Heart left ventricle (tissue), 16 donors: ENCODE data around the gene ARHGAP24. TPM values are rescaled to one million over a fixed set of nuclear protein-coding genes. Genes with fewer than 3 reads are reported as not detected.
"Not testable (repeated sequence)": the region's sequence is repeated elsewhere in the genome, so short reads cannot be mapped to it uniquely, and the experiment has no call there.

Source experiments
- ATAC-seq, 4 donors: fragments of 200-7000 bp; cut with Tn5 transposase; one replicate each; pipeline ENCODE4 v1.9.1; 2020 to 2022; ENCODE audit warnings: moderate library complexity in 4 of 4, mild to moderate bottlenecking in 3 of 4, moderate number of reproducible peaks in 1 of 4
- DNase-seq, 5 donors: peaks; one replicate each; pipeline ENCODE4 v3.0.0-alpha.2; 2020
- H3K27ac ChIP-seq, 12 donors: fragments of 200-600 bp; sonication (generic) in 4 of 12; one replicate each; pipeline versions ENCODE4 v1.5.0 to v1.8.0; 2016 to 2022; ENCODE audit warnings: mild to moderate bottlenecking in 2 of 12
- H3K27me3 ChIP-seq, 9 donors: fragments of 200-600 bp; sonication (generic) in 2 of 9; one replicate each; pipeline versions ENCODE4 v1.5.1 to v1.8.0; 2016 to 2022; ENCODE audit warnings: mild to moderate bottlenecking in 3 of 9
- H3K36me3 ChIP-seq, 9 donors: fragments of 200-600 bp; sonication (generic) in 2 of 9; one replicate each; pipeline versions ENCODE4 v1.5.0 to v1.8.0; 2018 to 2022; ENCODE audit warnings: mild to moderate bottlenecking in 2 of 9
- H3K4me1 ChIP-seq, 12 donors: fragments of 200-600 bp; sonication (generic) in 4 of 12; one replicate each; pipeline versions ENCODE4 v1.5.0 to v1.8.0; 2016 to 2022; ENCODE audit warnings: mild to moderate bottlenecking in 3 of 12
- H3K4me3 ChIP-seq, 12 donors: fragments of 200-600 bp; sonication (generic) in 4 of 12; one replicate each; pipeline versions ENCODE4 v1.5.0 to v1.8.0; 2017 to 2022; ENCODE audit warnings: mild to moderate bottlenecking in 9 of 12, moderate library complexity in 4 of 12
- H3K9me3 ChIP-seq, 12 donors: fragments of 200-600 bp; sonication (generic) in 4 of 12; one replicate each; pipeline versions ENCODE4 v1.5.0 to v1.8.0; 2016 to 2022; ENCODE audit warnings: mild to moderate bottlenecking in 1 of 12
- POLR2A ChIP-seq, 2 donors: fragments of 450-650 bp; IDR thresholded peaks; one replicate each; pipeline ENCODE4 v1.6.1; 2017; ENCODE audit warnings: antibody characterized with exemption in 2 of 2, mild to moderate bottlenecking in 2 of 2, moderate library complexity in 2 of 2
- WGBS, 4 donors: extraction: QIAGEN DNeasy Blood & Tissue Kit in 2 of 4; methylation state at CpG; one replicate each; pipeline versions ENCODE4 v1.1.5 to v1.1.7; 2013 to 2018; 5-methylcytosine and 5-hydroxymethylcytosine counted together
- intact Hi-C, 10 donors: fragments of 100-400 bp; cut with DNase I; formaldehyde crosslinking; loops; one replicate each; pipeline versions ENCODE4 v1.11.1 to v1.14.2; 2022
- polyA plus RNA-seq, 2 donors: library from polyadenylated mRNA; stranded (reverse); fragments of 200-250 nt; gene quantifications; one replicate each; pipeline ENCODE4 v1.2.3, GENCODE V29; 2013
- total RNA-seq, 9 donors: library from RNA; depleted of rRNA in 2 of 9; stranded (reverse); fragments of >200 nt in 2 of 9; fragmentation: NEBNext Ultra II Directional in 3 of 9; extraction: Animal tissue kit (Norgen Biotek cat#: 25700) in 3 of 9; gene quantifications; one replicate each; pipeline versions ENCODE4 v1.1.0 to v1.2.4, GENCODE V29; 2016 to 2023
- TF ChIP-seq, protein P1 (sequence below), 12 donors: fragments of 200-600 bp; sonication (generic) in 4 of 12; IDR thresholded peaks; one replicate each; pipeline versions ENCODE4 v1.5.0 to v1.8.0; 2018 to 2022; ENCODE audit warnings: antibody characterized with exemption in 12 of 12, mild to moderate bottlenecking in 5 of 12
- donor health status: ischemic (EF 13 %, LVEDD 7.1; RV severe dilation, severe dysfunction).
- donor health status: healthy with polysubstance abuse.
- donor health status: DM: no; HTN: yes; CAD: no.
- donor health status: DM: no; HTN: no; CAD: no.
- donor health status: ischemic (EF 25% LVEDD 6.9; RV normal size, moderate dysfunction).
- donor health status: ischemic (EF 25% LVEDD 5.7; RV mildly dilated, moderate dysfunction).
- donor health status: healthy.
- donor health status: DM: yes; HTN: yes; CAD: no.
- donor health status: ischemic (EF 35%, LVEDD 5.7; RV mildly dilated, moderate dysfunction).
- donor health status: nonischemic (EF 11% LVEDD 7.7; RV severe dilation, severe dysfunction).
- donor health status: DM: yes; HTN: yes; CAD: no.
- donor health status: PGD.
- donor health status: ischemic (EF 29% LVEDD 5.4; RV normal size, mild dysfunction).
- donor health status: nonischemic (EF 23%, LVEDD 6.1; RV moderate dilation, normal function).

Gene ARHGAP24
- total and polyA plus RNA-seq, 11 donors = 4.5 to 36.9 (median 18.9) TPM

DNA sequence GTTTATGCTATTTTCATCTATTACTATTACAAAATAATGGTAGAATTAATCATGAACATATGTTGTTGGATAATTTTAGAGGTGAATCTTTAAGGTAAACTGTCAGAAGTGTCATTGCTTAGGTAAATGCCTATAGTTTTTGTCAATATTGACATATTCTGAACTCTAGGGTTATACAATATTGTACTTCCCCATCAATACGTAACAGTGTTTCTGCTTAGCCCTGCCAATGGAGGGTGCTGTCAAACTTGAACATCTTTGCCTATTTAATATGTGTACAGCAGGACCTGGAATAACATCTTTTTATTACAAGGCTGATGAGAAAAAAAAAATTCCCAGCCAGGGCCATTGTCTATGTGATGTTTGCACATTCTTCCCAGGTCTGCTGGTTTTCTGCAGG lies 40.8 kb downstream of the ARHGAP24 start:
- H3K36me3 ChIP-seq = no peaks in the 10 kb centered on the region
- H3K27me3 ChIP-seq = no peaks in the 10 kb centered on the region
- H3K4me1 ChIP-seq = peaks cover 0 to 28% (median 12%) of the 10 kb centered on the region in 12 donors
- ATAC-seq = no peak
- no peak for TF ChIP-seq POLR2A (IDR thresholded peaks at IDR 0.05)
- TF ChIP-seq, protein P1, sequence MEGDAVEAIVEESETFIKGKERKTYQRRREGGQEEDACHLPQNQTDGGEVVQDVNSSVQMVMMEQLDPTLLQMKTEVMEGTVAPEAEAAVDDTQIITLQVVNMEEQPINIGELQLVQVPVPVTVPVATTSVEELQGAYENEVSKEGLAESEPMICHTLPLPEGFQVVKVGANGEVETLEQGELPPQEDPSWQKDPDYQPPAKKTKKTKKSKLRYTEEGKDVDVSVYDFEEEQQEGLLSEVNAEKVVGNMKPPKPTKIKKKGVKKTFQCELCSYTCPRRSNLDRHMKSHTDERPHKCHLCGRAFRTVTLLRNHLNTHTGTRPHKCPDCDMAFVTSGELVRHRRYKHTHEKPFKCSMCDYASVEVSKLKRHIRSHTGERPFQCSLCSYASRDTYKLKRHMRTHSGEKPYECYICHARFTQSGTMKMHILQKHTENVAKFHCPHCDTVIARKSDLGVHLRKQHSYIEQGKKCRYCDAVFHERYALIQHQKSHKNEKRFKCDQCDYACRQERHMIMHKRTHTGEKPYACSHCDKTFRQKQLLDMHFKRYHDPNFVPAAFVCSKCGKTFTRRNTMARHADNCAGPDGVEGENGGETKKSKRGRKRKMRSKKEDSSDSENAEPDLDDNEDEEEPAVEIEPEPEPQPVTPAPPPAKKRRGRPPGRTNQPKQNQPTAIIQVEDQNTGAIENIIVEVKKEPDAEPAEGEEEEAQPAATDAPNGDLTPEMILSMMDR (IDR thresholded peaks at IDR 0.05) = no peak
- H3K4me3 ChIP-seq = no peak overlapping the region
- H3K9me3 ChIP-seq = no peaks in the 10 kb centered on the region
- 33 to 88% (median 54%) methylated on average over 1 of the region's 1 CpG for WGBS, 4 donors
- intact Hi-C loops = no loop called here
- no peak for DNase-seq
- no peak overlapping the region for H3K27ac ChIP-seq

DNA sequence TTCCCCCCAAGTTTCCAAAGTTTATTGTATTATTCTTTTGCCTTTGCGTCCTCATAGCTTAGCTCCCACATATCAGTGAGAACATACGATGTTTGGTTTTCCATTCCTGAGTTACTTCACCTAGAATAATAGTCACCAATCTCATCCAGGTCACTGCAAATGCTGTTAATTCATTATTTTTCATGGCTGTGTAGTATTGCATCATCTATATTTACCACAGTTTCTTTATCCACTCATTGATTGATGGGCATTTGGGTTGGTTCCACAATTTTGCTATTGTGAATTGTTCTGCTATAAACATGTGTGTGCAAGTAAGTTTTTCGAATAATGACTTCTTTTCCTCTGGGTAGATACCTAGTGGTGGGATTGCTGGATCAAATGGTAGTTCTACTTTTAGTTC lies 43.6 kb downstream of the ARHGAP24 start:
- DNase-seq, H3K4me3 ChIP-seq, H3K9me3 ChIP-seq, H3K36me3 ChIP-seq, intact Hi-C loops, ATAC-seq, H3K27ac ChIP-seq, H3K27me3 ChIP-seq: not testable (repeated sequence)
- H3K4me1 ChIP-seq = peaks cover 0 to 38% (median 12%) of the 10 kb centered on the region in 12 donors
- 82 to 98% (median 91%) methylated on average over 3 of the region's 3 CpGs for WGBS, 4 donors

DNA sequence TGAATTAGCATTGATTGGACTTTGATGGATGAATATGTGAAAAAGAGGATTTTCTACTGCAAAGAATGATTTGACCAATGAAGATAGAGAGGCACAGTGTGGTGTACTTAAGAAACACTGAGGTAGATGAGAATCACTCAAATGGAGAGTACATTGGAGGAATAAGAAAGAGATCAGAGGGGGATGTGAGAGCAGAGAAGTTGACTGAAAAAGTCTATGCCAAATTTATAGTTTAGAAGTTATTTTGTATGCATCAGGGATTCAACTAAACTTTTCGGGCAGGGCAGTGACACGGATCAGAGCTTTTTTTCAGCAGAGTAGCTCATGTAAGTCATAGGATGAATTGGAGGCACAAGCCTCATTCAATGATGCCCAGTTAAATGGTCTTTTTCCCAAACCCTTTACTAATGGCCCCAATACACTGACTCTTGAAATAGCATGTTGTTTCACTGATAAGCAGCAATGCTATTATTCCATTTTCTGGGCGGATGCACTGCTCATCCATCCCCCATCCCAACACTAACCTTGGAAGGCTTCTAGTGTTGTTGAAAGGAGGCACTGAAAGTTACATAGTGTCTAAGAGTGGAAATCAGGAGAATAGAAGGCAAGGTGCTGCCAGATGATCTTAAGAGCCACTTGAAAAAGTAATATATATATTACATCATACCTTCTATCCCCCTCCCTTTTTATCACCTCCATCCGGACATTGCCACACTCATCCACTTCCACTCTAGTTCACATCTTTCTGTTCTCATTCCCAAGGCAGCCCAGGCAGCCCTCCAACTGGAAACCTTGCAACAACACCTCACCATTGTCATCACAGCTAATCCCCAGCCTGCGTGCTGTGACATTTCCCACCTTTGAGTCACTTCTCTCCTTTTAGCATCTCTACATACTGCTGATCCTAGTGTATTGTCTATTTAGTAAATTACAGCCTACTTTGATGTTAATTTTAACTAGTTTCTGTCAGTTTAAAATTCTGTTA lies 46.1 kb downstream of the ARHGAP24 start:
- TF ChIP-seq, protein P1 (IDR thresholded peaks at IDR 0.05) = no peak
- TF ChIP-seq POLR2A (IDR thresholded peaks at IDR 0.05) = no peak
- intact Hi-C loops = no loop called here
- Histone ChIP-seq H3K4me3 (no peak overlapping the region), H3K4me1 (peaks cover 0 to 20% (median 2%) of the 10 kb centered on the region in 12 donors), H3K36me3 (no peaks in the 10 kb centered on the region), H3K9me3 (no peaks in the 10 kb centered on the region), H3K27ac (peak overlapping the region in 2 of 12 donors; percentile 3 to 15), H3K27me3 (no peaks in the 10 kb centered on the region)
- peak; percentile 72 to 98 (median 91) for ATAC-seq
- peak; percentile 20 to 85 (median 62) for DNase-seq
- WGBS, 4 donors = 66 to 76% (median 70%) methylated on average over 5 of the region's 5 CpGs

DNA sequence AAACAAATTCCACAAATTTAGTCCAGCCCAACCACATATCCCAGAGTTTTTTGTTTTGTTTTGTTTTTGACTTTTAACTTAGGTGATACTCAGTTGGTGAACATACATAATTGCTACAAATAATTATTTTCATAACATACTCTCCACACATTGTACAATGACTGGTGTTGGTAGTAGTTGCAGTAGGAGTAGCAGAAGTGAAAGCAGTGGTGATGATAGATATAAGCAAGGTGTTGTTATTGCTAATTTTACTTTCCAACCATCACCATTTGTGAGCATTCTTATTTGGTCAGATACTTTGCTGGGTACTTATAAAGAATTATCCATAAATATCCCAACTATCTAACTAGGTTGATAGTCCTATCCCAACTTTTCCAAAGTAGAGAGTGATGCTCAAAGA lies 47.3 kb downstream of the ARHGAP24 start:
- peaks cover 0 to 20% (median 2%) of the 10 kb centered on the region in 12 donors for H3K4me1 ChIP-seq
- TF ChIP-seq POLR2A (IDR thresholded peaks at IDR 0.05) = no peak
- TF ChIP-seq, protein P1 (IDR thresholded peaks at IDR 0.05) = no peak
- H3K4me3 ChIP-seq = no peak overlapping the region
- no peaks in the 10 kb centered on the region for H3K36me3 ChIP-seq
- peak overlapping the region in 1 of 12 donors; percentile 3 for H3K27ac ChIP-seq
- ATAC-seq (no peak), DNase-seq (no peak)
- intact Hi-C loops = no loop called here
- H3K9me3 ChIP-seq = no peaks in the 10 kb centered on the region
- no peaks in the 10 kb centered on the region for H3K27me3 ChIP-seq
